Rectal smooth muscle tissue (tissue), 1 donor: ENCODE data around the gene ZMYND19.
"Not testable (repeated sequence)": the region's sequence is repeated elsewhere in the genome, so short reads cannot be mapped to it uniquely, and the experiment has no call there.

ENCODE experiments used
- H3K27ac ChIP-seq: one replicate; pipeline ENCODE4 v1.7.0; 2013; ENCODE audit warnings: low read depth, low read length, inconsistent platforms
- H3K27me3 ChIP-seq: one replicate; pipeline ENCODE4 v1.7.0; 2013; ENCODE audit warnings: low read length; ENCODE audit not compliant: control insufficient read depth, insufficient read depth
- H3K36me3 ChIP-seq: one replicate; pipeline ENCODE4 v1.7.0; 2013; ENCODE audit warnings: low read length; ENCODE audit not compliant: control insufficient read depth, insufficient read depth
- H3K4me1 ChIP-seq: one replicate; pipeline ENCODE4 v1.7.0; 2013; ENCODE audit warnings: low read length; ENCODE audit not compliant: control insufficient read depth, insufficient read depth
- H3K4me3 ChIP-seq: one replicate; pipeline ENCODE4 v1.7.0; 2013; ENCODE audit warnings: low read length
- H3K9ac ChIP-seq: one replicate; pipeline ENCODE4 v1.7.0; 2013; ENCODE audit warnings: low read length

Gene ZMYND19

DNA sequence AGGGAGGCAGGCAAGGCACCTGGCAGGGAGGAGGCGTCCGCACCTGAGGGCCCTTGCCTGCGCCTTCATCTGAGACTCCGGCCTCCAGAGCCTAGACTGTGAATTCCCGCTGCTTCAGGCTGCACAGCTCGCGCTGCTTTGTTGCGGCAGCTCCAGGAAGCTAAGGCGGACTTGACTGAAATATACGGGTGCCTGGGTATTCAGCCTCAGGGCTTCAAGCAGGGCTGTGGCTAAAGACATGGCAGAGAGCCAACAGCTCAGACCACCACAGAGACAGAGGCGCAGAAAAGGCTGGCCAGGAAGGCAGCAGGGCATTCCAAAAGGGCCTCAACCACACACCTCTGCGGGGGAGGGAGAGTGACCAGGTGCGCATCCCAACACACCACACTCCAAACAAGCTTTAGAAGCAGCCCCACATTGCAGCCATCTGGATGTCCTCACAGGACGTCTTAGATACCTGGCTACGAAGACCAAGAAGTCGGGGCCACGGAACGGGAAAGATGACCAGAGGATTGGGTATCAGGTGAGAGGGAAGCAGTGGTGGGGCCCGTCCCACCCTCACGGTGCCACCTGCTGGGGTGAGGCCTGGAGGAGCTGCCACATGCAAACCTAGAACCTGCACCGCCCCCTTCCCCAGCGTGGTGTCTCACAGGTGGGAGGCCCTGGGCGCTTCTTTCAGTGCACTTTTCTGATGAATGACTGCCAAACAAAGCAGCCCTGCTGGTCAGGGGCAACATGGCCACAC, 9.9 kb downstream of the ZMYND19 start:
- Histone ChIP-seq H3K27ac (no peak overlapping the region), H3K36me3 (peaks cover 20% of the 10 kb centered on the region), H3K4me1 (peaks cover 9% of the 10 kb centered on the region), H3K4me3 (no peak overlapping the region), H3K9ac (no peak overlapping the region), H3K27me3 (no peaks in the 10 kb centered on the region)

DNA sequence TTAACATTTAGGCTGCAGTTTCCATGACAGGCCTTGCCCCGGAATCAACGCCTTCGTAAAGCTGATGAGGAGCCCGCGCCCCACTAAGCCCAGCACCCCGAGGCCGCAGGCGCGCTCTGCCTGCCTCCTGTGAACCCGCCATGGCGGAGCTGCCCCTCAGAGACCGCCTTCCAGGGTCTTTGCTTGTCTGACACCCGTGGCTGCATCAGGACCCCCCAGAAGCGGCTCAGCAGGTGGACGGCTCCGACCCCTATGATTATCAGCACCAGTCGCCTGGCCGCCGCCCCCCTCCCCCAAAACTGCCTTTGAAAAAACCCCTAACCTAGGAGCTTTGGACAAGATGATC, 11.1 kb downstream of the ZMYND19 start:
- H3K36me3 ChIP-seq = peaks cover 20% of the 10 kb centered on the region
- H3K4me1 ChIP-seq = peaks cover 9% of the 10 kb centered on the region
- H3K4me3 ChIP-seq = peak overlapping the region; percentile 84
- peak overlapping the region; percentile 79 for H3K27ac ChIP-seq
- no peaks in the 10 kb centered on the region for H3K27me3 ChIP-seq
- H3K9ac ChIP-seq = no peak overlapping the region

DNA sequence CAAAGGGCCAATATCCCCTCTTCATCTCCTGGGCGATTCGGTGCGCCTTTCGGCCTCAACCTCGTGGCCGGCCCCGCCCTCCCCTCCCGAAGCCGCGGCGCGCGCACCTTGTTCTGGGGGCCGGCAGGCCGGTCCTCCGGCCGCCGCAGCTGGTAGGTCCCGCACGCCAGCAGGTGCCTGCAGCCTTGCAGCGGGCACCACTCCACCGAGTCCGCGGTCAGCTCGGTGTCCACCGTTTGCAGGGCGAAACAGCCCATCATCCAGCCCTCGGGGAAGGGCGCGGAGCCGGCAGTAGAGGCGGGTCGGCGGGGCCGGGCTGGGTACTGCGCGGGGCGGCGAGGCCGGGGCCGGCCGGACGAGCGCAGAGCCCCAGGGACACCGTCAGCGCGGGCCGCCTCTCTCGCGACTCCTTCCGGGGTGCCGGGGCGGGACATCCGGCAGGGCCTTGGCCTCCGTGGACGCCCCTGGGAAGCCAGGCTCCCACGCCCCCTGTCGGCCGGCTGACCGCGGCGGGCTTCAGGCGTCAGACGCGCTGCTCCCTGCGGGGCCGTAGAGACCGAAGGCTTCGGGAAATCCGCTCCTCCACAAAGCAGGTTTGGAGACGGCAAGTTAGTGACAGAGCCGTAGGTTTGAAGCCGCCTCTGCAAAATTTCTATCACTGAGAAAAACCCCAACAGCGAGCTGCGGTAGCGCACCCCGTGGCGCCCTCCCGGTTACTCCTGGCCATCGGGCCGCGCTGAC, 11.6 kb downstream of the ZMYND19 start, which contains the start of gene DPH7:
Gene DPH7, minus strand, starts transcription at position 408 of the 741 bp plus-strand sequence. Its CDS starts 148 bp downstream, at position 260.
- Histone ChIP-seq H3K4me3 (peak within 1 kb of the TSS; percentile 84), H3K27me3 (no peaks in the 10 kb centered on the region), H3K36me3 (peaks cover 23% of the 10 kb centered on the region), H3K27ac (peak within 1 kb of the TSS; percentile 79), H3K9ac (peak within 1 kb of the TSS; percentile 29), H3K4me1 (peaks cover 9% of the 10 kb centered on the region)

DNA sequence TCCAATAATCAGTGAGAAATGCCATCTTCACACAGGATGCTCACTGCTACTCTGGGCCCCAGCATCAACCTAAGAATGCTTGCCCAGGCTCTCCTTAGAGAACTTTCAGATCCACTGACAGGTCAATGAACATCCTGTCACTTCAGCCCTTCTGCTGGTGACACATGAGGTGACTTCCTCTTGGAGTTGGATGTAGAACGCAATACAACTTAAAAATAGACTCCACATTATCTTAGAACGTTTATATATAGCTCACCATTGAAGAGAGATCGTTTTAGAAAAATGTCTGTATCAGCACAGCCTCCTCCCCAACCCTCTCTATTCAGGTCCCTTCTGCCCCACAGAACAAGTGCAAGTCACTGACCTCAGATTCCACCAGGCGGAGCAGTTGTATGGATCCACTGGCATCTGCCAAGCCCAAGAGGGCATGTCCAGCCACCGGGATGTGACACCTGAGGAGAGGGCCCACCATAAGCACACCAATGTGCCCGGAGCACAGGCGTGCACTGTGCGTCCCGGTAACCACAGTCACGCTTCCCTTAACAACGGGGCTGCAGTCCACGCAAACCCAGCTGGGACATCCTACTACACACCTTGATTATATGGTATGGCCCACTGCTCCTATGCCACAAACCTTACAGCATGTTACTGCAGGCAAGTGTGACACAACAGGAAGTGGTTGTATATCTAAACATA, 14.4 kb downstream of the ZMYND19 start:
- Histone ChIP-seq H3K4me1 (peaks cover 9% of the 10 kb centered on the region), H3K36me3 (peaks cover 7% of the 10 kb centered on the region), H3K27me3 (no peaks in the 10 kb centered on the region), H3K4me3 (no peak overlapping the region), H3K9ac (no peak overlapping the region), H3K27ac (no peak overlapping the region)

DNA sequence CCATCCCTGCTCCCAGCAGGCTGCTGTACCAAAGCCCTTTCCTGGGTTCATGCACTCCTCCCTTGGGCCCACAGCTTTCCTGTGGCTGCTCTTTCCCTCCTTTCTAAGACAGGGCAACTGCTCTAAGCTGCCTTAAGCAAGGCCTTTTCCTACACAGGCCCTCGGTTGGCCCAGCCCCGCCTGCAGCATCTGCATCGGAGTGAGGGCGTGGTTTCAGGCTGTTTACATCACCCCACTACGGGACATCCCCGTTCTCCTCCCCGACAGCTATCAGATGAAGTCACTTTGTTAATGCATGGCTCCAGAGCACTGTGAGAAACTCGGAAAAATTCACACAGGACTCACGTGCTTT, 15.0 kb downstream of the ZMYND19 start:
- Histone ChIP-seq H3K4me3 (no peak overlapping the region), H3K27ac (no peak overlapping the region), H3K36me3 (peaks cover 10% of the 10 kb centered on the region), H3K9ac (no peak overlapping the region), H3K4me1 (peaks cover 9% of the 10 kb centered on the region), H3K27me3 (no peaks in the 10 kb centered on the region)

DNA sequence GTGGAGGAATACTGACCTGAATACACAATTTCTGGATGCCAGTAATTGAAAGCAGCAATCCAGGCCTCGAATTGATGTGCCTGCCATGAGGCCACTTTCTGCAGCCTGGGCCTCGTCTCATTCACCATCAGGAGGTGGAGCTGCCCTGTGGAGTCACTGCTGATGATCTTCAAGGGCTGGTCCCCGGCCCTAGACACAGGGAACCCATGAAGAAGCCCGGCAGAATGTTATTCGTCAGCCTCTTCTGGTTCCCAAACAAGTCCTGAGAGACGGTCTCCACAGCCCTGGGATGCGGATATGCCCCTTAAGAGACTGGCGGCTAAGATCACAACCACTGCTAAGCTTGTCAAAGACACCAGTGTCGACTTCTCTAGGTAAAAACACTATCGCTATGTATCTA, 16.1 kb downstream of the ZMYND19 start:
- H3K27ac ChIP-seq = no peak overlapping the region

DNA sequence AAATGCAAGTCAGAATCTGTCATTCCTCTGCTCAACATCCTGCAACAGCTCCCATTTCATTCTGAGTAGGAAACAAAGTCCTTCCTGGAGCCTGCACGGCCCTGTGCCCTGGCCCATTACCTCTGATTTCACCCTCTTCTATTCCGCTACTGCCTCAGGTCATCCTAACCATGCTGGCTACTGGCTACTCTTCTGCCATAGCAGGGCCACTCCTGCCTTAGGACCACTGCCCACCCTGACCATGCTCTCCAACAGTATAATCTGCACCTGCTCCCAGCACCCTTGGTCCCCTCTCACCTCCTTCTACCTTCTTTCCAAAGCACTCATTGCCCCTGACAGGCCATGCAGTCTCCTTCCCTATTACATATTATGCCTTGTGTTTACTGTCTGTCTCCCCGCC, 19.7 kb downstream of the ZMYND19 start:
- Histone ChIP-seq H3K27me3 (no peaks in the 10 kb centered on the region), H3K4me3 (no peak overlapping the region), H3K36me3 (peaks cover 5% of the 10 kb centered on the region), H3K9ac (no peak overlapping the region), H3K4me1 (no peaks in the 10 kb centered on the region), H3K27ac (no peak overlapping the region)

More for the DNA sequence above, 16.1 kb downstream of the ZMYND19 start:
- H3K36me3 ChIP-seq = peaks cover 10% of the 10 kb centered on the region
- peaks cover 8% of the 10 kb centered on the region for H3K4me1 ChIP-seq
- H3K27me3 ChIP-seq = no peaks in the 10 kb centered on the region
- H3K9ac ChIP-seq = no peak overlapping the region
- no peak overlapping the region for H3K4me3 ChIP-seq

DNA sequence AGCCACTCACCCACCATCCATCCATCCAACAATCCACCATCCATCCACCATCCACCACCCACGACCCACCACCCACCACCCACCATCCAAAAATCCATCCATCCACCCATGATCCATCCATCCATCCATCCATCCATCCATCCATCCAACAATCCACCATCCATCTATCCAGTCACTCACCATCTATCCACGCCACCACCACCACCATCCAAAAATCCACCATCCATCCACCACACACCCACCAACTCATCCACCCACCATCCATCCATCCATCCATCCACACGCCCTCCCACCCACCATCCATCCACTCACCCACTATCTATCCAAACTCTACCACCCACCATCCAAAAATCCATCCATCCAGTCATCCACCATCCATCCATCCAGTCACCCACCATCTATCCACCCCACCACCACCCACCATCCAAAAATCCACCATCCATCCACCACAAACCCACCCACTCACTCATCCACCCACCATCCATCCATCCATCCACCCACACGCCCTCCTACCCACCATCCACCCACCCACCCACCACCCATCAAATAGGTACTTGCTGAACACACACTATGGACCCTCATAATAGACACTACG, 20.6 kb downstream of the ZMYND19 start:
- H3K27ac ChIP-seq = no peak overlapping the region
- H3K36me3 ChIP-seq = peaks cover 6% of the 10 kb centered on the region
- no peak overlapping the region for H3K9ac ChIP-seq

DNA sequence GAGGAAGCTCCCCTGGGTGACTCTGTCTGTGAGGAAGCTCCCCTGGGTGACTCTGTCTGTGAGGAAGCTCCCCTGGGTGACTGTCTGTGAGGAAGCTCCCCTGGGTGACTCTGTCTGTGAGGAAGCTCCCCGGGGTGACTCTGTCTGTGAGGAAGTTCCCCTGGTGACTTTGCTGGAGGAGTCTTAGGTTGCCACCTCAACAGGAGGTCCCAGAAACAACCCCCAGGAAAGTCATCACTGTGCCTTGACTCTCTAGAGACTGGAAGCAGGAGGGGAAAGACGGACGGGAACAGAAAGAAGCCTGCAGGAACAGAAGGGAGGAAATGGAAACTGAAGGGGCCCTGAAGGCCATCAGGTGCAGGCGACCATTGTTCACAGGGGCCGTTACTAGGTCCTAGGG, 21.9 kb downstream of the ZMYND19 start:
- not testable (repeated sequence) for H3K9ac ChIP-seq, H3K4me1 ChIP-seq, H3K4me3 ChIP-seq, H3K27me3 ChIP-seq, H3K27ac ChIP-seq
- H3K36me3 ChIP-seq = peaks cover 15% of the 10 kb centered on the region

More for the DNA sequence above, 20.6 kb downstream of the ZMYND19 start:
- Histone ChIP-seq H3K4me1 (no peaks in the 10 kb centered on the region), H3K4me3 (no peak overlapping the region), H3K27me3 (no peaks in the 10 kb centered on the region)

DNA sequence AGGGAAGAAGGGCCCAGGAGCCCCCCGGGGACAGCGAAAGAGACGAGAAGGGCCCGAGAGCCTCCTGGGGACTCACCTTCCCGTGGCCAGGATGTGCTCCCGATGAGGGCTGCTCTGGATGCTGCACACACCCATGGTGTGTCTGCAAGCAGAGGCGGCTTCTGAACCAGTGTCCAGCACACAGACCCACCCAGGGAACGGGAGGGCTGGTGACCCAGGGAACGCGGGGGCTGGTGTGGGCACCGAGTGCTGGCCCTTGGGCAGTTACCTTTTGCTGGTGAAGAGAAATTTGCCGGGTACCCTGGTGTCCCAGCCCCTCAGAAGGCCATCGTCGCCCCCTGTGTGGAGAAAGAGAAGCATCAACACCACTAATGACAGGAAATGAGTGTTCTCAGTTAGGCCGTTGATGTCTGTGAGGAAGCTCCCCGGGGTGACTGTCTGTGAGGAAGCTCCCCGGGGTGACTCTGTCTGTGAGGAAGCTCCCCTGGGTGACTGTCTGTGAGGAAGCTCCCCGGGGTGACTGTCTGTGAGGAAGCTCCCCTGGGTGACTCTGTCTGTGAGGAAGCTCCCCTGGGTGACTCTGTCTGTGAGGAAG, 25.4 kb downstream of the ZMYND19 start:
- Histone ChIP-seq H3K4me3 (no peak overlapping the region), H3K27me3 (no peaks in the 10 kb centered on the region)

DNA sequence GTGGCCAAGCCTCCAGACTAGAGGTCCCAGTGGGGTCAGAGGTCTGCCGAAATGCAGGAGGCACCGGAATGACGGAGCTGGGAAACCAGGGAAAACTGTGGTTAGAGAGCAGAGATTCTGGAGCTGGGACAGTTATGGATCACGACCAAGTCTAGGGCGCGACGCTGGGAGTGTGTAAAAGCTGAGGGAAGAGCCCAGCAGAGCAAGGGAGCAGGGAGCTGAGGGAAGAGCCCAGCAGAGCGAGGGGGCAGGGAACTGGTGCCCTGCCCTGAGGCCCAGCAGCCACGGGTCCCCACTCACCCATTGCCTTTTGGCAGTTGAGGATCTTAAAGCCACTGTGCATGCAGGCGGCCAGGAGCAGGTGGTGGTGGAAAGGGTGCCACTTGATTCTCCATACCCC, 26.2 kb downstream of the ZMYND19 start:
- Histone ChIP-seq H3K4me1 (no peaks in the 10 kb centered on the region), H3K4me3 (no peak overlapping the region), H3K9ac (no peak overlapping the region), H3K27me3 (no peaks in the 10 kb centered on the region), H3K36me3 (peaks cover 14% of the 10 kb centered on the region), H3K27ac (no peak overlapping the region)

More for the DNA sequence above, 25.4 kb downstream of the ZMYND19 start:
- peaks cover 14% of the 10 kb centered on the region for H3K36me3 ChIP-seq
- no peaks in the 10 kb centered on the region for H3K4me1 ChIP-seq
- H3K9ac ChIP-seq = no peak overlapping the region
- no peak overlapping the region for H3K27ac ChIP-seq

DNA sequence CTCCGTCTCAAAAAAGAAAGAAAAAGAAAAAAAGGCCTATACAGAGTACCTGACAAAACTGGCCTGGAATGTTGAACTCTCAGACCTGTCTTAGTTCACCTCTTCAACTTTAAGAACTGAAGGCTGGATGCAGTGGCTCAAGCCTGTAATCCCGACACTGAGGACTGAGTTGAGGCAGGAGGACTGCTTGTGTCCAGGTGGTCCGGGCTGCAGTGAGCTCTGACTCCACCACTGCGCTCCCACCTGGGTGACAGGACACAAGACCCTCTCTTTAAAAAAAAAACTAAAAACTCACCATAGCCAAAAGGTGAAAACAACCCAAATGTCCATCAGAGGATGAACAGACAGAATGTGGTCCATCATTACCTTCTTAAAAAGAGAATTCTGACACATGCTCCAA, 32.2 kb downstream of the ZMYND19 start:
- peaks cover 10% of the 10 kb centered on the region for H3K4me1 ChIP-seq
- H3K27me3 ChIP-seq = no peaks in the 10 kb centered on the region
- H3K27ac ChIP-seq = no peak overlapping the region
- peaks cover 2% of the 10 kb centered on the region for H3K36me3 ChIP-seq
- H3K4me3 ChIP-seq = no peak overlapping the region
- no peak overlapping the region for H3K9ac ChIP-seq
